ENCODE data around the gene ZNF775. TPM values are rescaled to one million over a fixed set of nuclear protein-coding genes. Genes with fewer than 3 reads are reported as not detected.

The ZNF775 gene
- total and polyA plus RNA-seq, 2 of the 13 experiments (the other 11 are each of a cell fraction or from before 2014, with no cell fraction given) = 3.1 to 3.2 TPM

- TF ChIP-seq ZNF775 (CRISPR knock-in tag; IDR thresholded peaks at IDR 0.05; ENCODE audit: borderline replicate concordance) (no peak), ZNF639 (CRISPR knock-in tag; conservative IDR thresholded peaks at IDR 0.05) (no peak), TAF15 (IDR thresholded peaks at IDR 0.05; ENCODE audit: low read depth, low read length, poor library complexity, severe bottlenecking) (no peak), ARNTL (CRISPR knock-in tag; IDR thresholded peaks at IDR 0.05) (no peak), SRF (IDR thresholded peaks at IDR 0.05; ENCODE audit: low read depth, low read length) (no peak), NFIB (CRISPR knock-in tag; IDR thresholded peaks at IDR 0.05; ENCODE audit: borderline replicate concordance) (no peak), KAT8 (CRISPR knock-in tag; IDR thresholded peaks at IDR 0.05) (no peak), GRHL1 (CRISPR knock-in tag; conservative IDR thresholded peaks at IDR 0.05) (no peak), ZBTB49 (CRISPR knock-in tag; IDR thresholded peaks at IDR 0.05; ENCODE audit: borderline replicate concordance) (no peak), ZNF780A (CRISPR knock-in tag; IDR thresholded peaks at IDR 0.05) (no peak), CBX2 (IDR thresholded peaks at IDR 0.05; ENCODE audit: low read depth, low read length) (no peak), CBX2 (CRISPR knock-in tag; IDR thresholded peaks at IDR 0.05; ENCODE audit: low read depth) (no peak), ASH2L (IDR thresholded peaks at IDR 0.05; ENCODE audit: insufficient read length, low read depth, low read length) (peak; percentile 12), NCOA2 (CRISPR knock-in tag; IDR thresholded peaks at IDR 0.05) (no peak), TCF7 (IDR thresholded peaks at IDR 0.05; ENCODE audit: low read depth) (no peak), KDM4B (CRISPR knock-in tag; IDR thresholded peaks at IDR 0.05) (no peak), RBM22 (optimal IDR thresholded peaks at IDR 0.05; ENCODE audit: low read length) (no peak), ZNF513 (CRISPR knock-in tag; conservative IDR thresholded peaks at IDR 0.05) (no peak), ZNF224 (CRISPR knock-in tag; IDR thresholded peaks at IDR 0.05) (no peak), ATRX (CRISPR knock-in tag; IDR thresholded peaks at IDR 0.05; ENCODE audit: borderline replicate concordance) (no peak)
Measured at GRCh38 chr7:150341263-150342120, 37.6 kb upstream of the ZNF775 start, which contains the start of gene RARRES2 (continued).
